AG08395 (cell line): Measurements from ENCODE around the gene SMIM15.
A peak's percentile ranks its signal among the peaks of the same experiment; 100 is the strongest.

ENCODE experiments used
- DNase-seq: peaks from one replicate; pipeline ENCODE4 v3.0.0; 2012; ENCODE audit warnings: mixed read lengths, low spot score

SMIM15 gene

DNA sequence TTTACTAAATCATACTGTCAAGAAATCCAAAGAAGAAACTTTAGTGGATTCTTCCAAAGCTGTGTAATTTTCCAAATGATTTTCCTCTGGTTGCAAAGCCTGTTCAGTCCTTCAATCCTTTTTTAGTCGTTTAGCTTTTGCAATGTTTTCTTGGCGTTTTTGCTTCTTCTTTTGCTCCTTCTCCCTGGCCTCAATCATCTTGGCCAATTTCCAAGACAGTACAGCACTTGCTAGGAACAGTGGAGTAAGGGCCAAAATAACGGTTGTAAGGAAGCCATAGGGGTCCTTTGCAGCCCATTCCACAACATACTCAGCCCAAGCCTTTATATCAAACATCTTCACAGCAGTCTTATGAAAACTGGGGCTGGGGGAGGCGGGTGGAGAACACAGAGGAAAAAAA lies 2.4 kb downstream of the SMIM15 start:
- no peak for DNase-seq

DNA sequence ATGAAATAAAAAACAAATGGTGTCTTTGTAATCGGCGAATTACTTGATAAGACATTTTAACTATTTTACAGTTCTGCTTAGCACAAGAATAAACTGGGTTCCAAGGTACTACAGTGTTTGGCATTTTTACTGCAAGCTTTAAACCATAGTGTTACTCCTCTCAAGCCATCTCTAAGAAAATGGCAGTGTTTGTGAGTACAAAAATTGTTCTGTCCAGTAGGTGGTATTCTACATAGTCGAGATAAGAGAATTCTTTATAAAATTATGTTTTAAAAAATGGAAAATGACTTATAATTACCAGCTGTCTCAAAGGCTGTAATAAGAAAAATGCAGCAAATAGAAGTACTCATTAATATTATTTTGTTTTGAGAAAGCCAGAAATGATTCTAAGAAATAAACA lies 3.2 kb downstream of the SMIM15 start:
- no peak for DNase-seq

DNA sequence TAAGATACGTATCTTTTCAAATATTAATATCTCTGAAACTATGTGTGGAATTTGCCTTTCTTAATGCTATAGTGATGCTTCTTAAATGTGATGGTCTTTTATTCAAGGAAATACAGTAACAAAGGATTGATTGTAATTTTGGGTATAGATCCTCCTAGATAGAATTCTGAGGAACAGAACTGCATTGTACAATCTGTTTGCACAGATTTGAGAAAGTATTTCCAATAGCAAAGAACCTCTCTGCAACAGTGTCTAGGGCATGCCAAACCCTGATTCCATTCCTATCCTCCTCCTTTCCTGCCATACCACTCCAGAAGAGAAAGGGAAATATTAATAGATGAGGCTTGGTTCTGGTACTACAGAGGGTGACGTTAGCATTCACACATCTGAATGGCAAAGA lies 10.4 kb downstream of the SMIM15 start:
- no peak for DNase-seq

DNA sequence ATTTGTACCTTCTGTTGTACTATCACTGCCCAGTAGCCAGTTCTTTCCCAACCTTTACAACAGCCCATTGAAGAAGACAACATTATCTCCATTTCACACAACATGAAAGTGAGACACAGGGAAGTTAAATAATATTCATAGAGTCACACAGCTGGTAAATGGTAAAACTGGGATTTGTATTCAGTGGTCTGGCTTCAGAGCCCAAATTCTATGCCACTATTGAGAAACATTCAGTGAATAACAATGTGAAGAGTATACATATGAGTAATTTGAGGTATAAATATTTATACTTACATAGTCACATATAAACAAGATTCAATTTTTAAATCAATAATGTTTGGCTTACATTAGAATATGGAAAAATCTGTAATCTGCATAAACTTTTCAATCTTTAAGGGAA lies 13.8 kb downstream of the SMIM15 start:
- DNase-seq = no peak

DNA sequence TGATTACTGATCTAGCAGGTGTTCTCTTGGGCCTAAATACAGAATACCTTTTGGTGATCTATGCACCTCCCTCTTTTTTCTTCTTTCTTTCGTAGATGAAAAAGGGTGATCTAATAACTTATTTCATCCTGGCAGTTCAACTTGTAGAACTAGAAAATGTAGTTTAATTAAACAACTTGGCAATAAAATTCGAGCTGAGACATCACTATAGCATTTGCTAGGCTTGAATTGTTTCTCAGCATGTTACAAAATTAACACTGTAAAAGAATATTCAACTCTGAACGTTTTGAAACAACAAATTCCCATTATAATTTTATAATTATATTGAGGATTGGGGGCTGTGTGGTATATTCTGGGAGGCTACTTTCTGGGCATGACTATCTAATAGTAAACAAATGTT lies 19.5 kb downstream of the SMIM15 start:
- DNase-seq = no peak

DNA sequence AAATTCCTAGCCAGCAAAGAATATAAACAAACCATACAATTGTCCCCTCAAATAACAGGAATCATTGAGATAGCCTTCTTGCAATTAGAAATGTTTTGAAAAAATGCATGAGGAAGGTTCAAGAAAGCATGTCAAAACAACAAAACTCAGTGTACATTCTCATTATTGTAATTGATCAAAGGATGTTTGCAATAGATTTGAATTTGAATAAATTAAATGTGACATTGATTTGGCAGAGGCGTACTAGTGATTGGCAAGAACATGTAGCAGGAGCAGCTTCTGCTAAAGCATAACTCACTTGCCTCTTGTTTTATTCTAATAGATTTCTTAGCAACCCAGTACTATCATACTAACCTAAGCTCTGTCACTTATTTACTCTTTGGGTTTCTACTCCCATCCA lies 19.9 kb downstream of the SMIM15 start:
- no peak for DNase-seq

DNA sequence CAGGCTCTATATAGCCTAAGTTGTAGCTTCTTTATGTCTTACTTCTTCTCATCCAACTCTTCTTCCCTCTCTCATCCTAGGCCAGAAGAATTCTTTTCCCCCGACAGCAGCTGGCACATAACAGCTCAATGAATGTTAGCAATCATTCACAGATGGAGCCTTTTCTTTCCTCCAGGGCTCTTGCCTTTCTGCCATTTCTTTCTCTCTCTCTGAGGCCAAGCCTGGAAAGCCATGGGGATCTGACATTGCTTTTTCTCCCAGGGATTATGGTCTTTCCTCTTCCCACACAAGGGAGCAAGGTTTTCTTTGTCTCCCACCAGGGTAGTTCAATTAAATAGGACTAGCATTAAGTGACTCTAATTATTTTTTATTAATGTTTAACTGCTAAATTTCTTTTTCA lies 20.5 kb downstream of the SMIM15 start:
- no peak for DNase-seq

DNA sequence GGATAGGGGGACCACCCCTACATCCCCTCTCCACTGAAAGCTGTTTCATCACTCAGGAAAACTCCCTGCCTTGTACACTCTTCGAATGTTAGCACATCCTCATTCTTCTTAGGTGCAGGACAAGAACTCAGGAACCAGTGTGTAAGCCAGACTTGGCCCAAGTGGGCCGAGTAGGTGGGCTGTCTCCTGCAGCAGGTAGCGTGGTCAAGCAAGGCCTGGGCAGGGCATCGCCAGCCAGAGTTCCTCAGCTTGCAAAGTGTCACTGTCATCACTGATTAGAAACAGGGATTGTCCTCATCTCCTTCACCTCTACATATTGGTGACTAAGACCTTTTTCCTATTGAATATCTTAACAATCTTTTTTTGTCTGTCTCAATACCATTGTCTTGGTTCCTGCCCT lies 22.3 kb downstream of the SMIM15 start:
- no peak for DNase-seq

DNA sequence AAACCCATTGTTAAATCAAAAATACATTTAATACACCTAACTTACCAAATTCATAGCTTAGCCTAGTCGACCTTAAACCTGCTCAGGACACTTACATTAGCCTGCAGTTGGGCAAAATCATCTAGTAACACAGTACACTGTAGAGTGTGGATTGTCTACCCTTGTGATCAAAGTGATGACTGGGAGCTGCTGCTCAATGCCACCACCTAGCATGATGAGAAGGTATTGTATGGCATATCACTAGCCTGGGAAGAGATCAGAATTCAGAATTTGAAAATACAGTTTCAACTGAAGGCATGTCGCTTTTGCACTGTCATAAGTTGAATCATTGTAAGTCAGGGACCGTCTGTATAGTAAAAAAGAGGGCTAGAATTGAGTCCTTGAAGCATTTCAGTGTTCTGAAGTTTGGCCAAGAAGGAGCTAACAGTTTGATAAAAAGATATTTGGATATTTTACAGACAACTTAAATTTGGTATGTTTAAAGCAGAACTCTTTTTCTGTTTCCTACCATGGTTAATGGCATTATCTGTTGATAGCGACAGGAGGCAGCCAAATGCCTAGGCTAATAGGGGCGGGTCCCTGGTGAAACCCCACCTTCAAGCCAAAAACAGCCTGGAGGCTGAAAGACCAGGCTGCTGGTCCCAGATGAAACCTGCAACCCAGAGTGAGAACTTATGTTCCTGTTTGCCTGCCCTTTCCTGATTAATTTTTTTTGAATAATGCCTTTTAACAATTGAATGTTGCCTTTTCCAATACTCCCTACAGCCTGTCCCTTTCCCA lies 23.0 kb downstream of the SMIM15 start:
- DNase-seq = peak; percentile 11

DNA sequence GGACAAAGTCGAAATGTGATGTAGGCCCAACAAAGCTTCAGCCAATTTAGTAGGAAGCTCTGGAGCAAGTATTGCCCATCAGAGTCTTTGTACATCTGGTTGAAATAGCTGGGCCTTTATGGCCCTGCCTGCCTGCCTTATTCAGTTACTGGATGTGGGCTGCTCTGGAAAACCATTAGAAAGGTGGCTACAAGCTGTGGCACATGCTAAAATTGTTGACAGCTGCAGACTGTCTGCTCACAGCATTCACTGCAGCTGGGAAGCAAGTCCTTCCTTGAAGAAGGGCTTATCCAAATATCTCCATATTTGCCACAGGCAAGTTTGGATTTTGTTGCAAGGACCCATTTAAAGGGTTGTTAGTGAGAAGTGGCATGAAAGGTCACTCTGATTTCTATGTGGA lies 24.4 kb downstream of the SMIM15 start:
- DNase-seq = no peak

DNA sequence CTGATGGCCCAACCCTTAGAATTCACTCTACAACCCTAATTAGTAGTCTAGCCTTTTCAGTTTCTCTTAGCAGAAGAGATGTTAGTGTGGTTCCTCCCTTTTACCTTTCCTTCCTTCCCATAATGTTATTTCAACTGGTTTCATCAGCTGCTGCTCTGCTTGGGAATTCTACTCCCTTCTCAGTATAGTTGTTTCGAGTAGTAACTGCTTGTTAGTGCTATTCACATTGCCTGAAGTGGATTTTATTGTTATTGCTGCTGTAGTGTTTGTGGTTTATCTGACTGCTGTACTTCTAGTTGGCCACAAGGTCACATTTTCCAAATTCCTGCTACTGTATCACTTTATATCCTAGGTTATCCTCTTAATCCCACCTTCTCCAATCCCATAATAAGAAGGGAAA lies 29.7 kb downstream of the SMIM15 start:
- peak; percentile 6 for DNase-seq

DNA sequence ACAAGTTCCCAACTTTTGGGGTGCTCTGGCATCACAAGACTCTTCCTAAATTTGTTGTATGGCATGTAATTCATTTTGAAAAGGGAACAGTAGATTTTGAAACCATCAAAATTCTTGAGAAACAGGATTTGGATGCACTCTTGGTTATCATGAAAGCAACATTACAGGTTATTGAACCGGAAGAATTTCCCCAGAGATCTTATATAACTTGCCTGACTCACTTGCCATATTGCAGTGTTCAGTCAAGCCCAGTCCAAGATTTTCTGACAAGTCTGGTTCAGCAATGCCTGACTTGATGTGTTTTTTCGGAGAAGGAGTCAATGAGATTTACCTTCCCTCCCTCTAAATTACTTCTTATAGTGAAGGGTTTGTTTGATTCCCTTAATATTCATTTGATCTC lies 32.0 kb downstream of the SMIM15 start:
- no peak for DNase-seq

DNA sequence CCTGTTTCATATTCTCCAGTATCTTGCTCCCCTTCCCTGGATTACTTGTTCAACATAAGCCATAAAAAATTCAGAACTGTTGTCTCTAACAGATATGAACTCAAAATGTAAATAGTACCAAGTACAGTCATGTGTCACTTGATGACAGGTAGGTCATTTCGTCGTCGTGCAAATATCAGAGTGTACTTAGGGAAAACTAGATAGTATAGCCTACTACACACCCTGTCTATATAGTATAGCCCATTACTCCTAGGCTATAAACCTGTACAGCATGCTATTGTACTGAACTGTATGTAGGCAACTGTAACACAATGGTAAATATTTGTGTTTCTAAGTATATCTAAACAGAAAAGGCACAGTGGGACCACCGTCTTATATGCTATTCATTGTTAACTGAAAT lies 39.1 kb downstream of the SMIM15 start:
- DNase-seq = no peak

DNA sequence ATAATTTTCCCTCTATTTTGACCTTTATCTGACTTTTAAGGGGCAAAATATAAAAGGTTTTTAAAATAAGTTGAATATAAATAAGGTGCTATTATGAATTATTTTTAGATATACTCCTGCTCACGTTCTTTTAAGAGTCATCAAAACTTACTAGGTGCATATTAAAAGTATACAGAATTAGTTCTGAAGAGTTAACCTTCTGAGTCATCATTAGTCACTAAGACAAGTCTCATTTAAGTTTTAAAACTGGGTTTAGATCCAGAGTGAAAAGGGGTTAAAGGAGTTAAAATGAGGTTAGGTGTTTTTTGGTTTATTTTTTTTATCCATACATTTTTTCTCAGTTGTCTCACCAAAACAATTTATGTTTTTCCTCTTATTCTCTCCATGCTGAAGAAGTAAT lies 41.7 kb downstream of the SMIM15 start:
- no peak for DNase-seq

DNA sequence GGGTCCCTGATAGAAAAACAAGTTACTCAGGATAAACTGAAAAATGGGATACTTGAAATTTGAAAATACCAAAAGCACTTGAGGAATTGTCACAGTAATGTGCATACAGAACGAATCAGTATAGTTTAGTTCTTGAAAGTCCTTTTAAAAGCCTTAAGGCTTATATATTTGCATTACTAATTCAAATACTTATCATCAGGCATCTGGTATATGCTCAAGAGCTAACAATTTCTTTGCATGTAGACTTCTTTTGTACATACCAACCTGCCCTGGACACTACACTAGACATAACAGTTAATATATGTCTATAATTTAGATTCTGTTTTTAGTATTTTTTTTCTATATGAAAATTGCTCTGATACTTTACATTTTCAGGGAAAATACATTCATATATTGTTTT lies 43.2 kb downstream of the SMIM15 start:
- no peak for DNase-seq

DNA sequence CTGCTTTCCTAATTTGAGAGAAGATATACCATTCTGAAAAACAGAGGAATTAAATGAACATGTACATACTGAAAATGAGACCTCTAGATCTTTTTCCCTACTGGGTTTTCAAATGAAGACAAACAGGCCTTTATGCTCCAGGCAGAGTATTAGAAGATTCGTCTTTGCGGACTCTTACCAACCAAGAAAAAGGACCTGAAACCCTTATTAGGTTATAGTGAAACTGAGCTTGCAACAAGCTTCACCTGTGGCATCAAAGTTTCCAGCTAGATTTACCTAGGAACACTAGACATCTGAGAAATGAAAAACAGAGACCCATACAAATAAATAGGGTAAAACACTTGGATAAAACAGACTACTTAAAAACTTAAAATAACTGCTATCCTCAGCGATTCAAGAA lies 46.3 kb downstream of the SMIM15 start:
- DNase-seq = no peak

DNA sequence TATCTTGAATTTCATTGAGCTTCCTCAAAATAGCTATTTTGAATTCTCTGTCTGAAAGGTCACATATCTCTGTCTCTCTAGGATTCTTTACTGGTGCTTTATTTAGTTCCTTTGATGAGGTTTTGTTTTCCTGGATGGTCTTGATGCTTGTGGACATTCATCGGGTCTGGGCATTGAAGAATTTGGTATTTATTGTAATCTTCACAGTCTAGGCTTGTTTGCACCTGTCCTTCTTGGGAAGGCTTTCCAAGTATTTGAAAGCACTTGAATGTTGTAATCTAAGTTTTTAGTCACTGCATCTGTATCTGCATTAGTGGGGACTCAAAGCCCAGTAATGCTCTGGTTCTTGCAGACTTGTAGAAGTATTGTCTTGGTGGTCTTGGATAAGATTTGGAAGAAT lies 47.8 kb downstream of the SMIM15 start:
- DNase-seq = no peak
